Testis (tissue), 2 donors: ENCODE data around the gene SCAP.

Experiments
- POLR2A ChIP-seq: fragments of 450-650 bp; IDR thresholded peaks from one replicate; pipeline ENCODE4 v1.6.1; 2017; ENCODE audit warnings: antibody characterized with exemption, mild to moderate bottlenecking, moderate library complexity
- TF ChIP-seq, protein P1 (sequence below), 3 experiments: fragments of 450-650 bp in 2 of 3; fragments of 200-600 bp in 1 of 3; sonication (generic) in 1 of 3; IDR thresholded peaks; one replicate each; pipeline ENCODE4 v1.5.1; 2016 to 2019; ENCODE audit warnings: antibody characterized with exemption in 3 of 3, mild to moderate bottlenecking in 2 of 3, moderate library complexity in 1 of 3

- no peak for TF ChIP-seq POLR2A
- TF ChIP-seq, protein P1, sequence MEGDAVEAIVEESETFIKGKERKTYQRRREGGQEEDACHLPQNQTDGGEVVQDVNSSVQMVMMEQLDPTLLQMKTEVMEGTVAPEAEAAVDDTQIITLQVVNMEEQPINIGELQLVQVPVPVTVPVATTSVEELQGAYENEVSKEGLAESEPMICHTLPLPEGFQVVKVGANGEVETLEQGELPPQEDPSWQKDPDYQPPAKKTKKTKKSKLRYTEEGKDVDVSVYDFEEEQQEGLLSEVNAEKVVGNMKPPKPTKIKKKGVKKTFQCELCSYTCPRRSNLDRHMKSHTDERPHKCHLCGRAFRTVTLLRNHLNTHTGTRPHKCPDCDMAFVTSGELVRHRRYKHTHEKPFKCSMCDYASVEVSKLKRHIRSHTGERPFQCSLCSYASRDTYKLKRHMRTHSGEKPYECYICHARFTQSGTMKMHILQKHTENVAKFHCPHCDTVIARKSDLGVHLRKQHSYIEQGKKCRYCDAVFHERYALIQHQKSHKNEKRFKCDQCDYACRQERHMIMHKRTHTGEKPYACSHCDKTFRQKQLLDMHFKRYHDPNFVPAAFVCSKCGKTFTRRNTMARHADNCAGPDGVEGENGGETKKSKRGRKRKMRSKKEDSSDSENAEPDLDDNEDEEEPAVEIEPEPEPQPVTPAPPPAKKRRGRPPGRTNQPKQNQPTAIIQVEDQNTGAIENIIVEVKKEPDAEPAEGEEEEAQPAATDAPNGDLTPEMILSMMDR (IDR thresholded peaks at IDR 0.05), result no peak
These were observed 96.9 kb downstream of the SCAP start for GRCh38 chr3:47378869-47379268.
